Measurements from ENCODE around the gene MMP1.

The MMP1 gene

GRCh38 chr11:102810950-102811660, 13.1 kb upstream of the MMP1 start:
- Histone ChIP-seq H3K9ac (ENCODE audit: low read depth, low read length, poor library complexity, severe bottlenecking) (no peak overlapping the region), H3K4me1 (ENCODE audit: insufficient read depth, low read length, poor library complexity, severe bottlenecking) (no peaks in the 10 kb centered on the region), H3K9me3 (ENCODE audit: insufficient read depth, low read depth, low read length) (no peaks in the 10 kb centered on the region), H2AFZ (ENCODE audit: low read length) (no peak overlapping the region), H3F3A (ENCODE audit: low read depth) (no peaks in the 10 kb centered on the region), H3K4me2 (ENCODE audit: low read depth, low read length, poor library complexity, severe bottlenecking) (no peak overlapping the region), H3K27me3 (ENCODE audit: insufficient read depth, low read length, poor library complexity, severe bottlenecking) (no peaks in the 10 kb centered on the region), H3K79me2 (ENCODE audit: insufficient read depth, low read length) (no peaks in the 10 kb centered on the region), H3K36me3 (ENCODE audit: insufficient read depth, low read length) (no peaks in the 10 kb centered on the region), H3K4me3 (ENCODE audit: low read length, poor library complexity, severe bottlenecking) (no peak overlapping the region), H3K9me2 (replicated peaks; ENCODE audit: low read depth, low read length) (no peaks in the 10 kb centered on the region), H4K20me1 (ENCODE audit: insufficient read depth, low read length, poor library complexity, severe bottlenecking) (no peaks in the 10 kb centered on the region)
- no peak for TF ChIP-seq EZH2phosphoT487 (IDR thresholded peaks at IDR 0.05; ENCODE audit: borderline replicate concordance)
- TF ChIP-seq CTCF (conservative IDR thresholded peaks at IDR 0.05; ENCODE audit: low read length): peak; percentile 45

GRCh38 chr11:102809971-102810370, 12.0 kb upstream of the MMP1 start:
- no peak for TF ChIP-seq CTCF (conservative IDR thresholded peaks at IDR 0.05; ENCODE audit: low read length)
- no peak for TF ChIP-seq EZH2phosphoT487 (IDR thresholded peaks at IDR 0.05; ENCODE audit: borderline replicate concordance)
- Histone ChIP-seq H3K27me3 (ENCODE audit: insufficient read depth, low read length, poor library complexity, severe bottlenecking) (no peaks in the 10 kb centered on the region), H3K4me1 (ENCODE audit: insufficient read depth, low read length, poor library complexity, severe bottlenecking) (no peaks in the 10 kb centered on the region)

GRCh38 chr11:102807921-102808320, 10.0 kb upstream of the MMP1 start:
- Histone ChIP-seq H3K9ac (ENCODE audit: low read depth, low read length, poor library complexity, severe bottlenecking) (no peak overlapping the region), H3K9me2 (replicated peaks; ENCODE audit: low read depth, low read length) (no peaks in the 10 kb centered on the region), H3K4me3 (ENCODE audit: low read length, poor library complexity, severe bottlenecking) (no peak overlapping the region), H3K27me3 (ENCODE audit: insufficient read depth, low read length, poor library complexity, severe bottlenecking) (no peaks in the 10 kb centered on the region), H3F3A (ENCODE audit: low read depth) (no peaks in the 10 kb centered on the region), H3K36me3 (ENCODE audit: insufficient read depth, low read length) (no peaks in the 10 kb centered on the region), H3K9me3 (ENCODE audit: insufficient read depth, low read depth, low read length) (no peaks in the 10 kb centered on the region), H2AFZ (ENCODE audit: low read length) (no peak overlapping the region), H3K79me2 (ENCODE audit: insufficient read depth, low read length) (no peaks in the 10 kb centered on the region), H4K20me1 (ENCODE audit: insufficient read depth, low read length, poor library complexity, severe bottlenecking) (no peaks in the 10 kb centered on the region), H3K4me2 (ENCODE audit: low read depth, low read length, poor library complexity, severe bottlenecking) (no peak overlapping the region), H3K4me1 (ENCODE audit: insufficient read depth, low read length, poor library complexity, severe bottlenecking) (no peaks in the 10 kb centered on the region)
- TF ChIP-seq EZH2phosphoT487 (IDR thresholded peaks at IDR 0.05; ENCODE audit: borderline replicate concordance): no peak
- peak; percentile 40; the same call in 1 of the 2 replicates for TF ChIP-seq CTCF (conservative IDR thresholded peaks at IDR 0.05; ENCODE audit: low read length)

More at GRCh38 chr11:102809971-102810370, 12.0 kb upstream of the MMP1 start:
- Histone ChIP-seq H3K79me2 (ENCODE audit: insufficient read depth, low read length) (no peaks in the 10 kb centered on the region), H3F3A (ENCODE audit: low read depth) (no peaks in the 10 kb centered on the region), H3K9me3 (ENCODE audit: insufficient read depth, low read depth, low read length) (no peaks in the 10 kb centered on the region), H3K4me2 (ENCODE audit: low read depth, low read length, poor library complexity, severe bottlenecking) (no peak overlapping the region), H3K9me2 (replicated peaks; ENCODE audit: low read depth, low read length) (no peaks in the 10 kb centered on the region), H3K36me3 (ENCODE audit: insufficient read depth, low read length) (no peaks in the 10 kb centered on the region), H3K9ac (ENCODE audit: low read depth, low read length, poor library complexity, severe bottlenecking) (no peak overlapping the region), H4K20me1 (ENCODE audit: insufficient read depth, low read length, poor library complexity, severe bottlenecking) (no peaks in the 10 kb centered on the region), H2AFZ (ENCODE audit: low read length) (no peak overlapping the region), H3K4me3 (ENCODE audit: low read length, poor library complexity, severe bottlenecking) (no peak overlapping the region)

Data from Loucy (cell line).